Heart left ventricle (tissue), 13 donors: ENCODE measurements around the gene PEPD.

Experiments
- POLR2A ChIP-seq, 2 donors: fragments of 450-650 bp; IDR thresholded peaks; one replicate each; pipeline ENCODE4 v1.6.1; 2017; ENCODE audit warnings: antibody characterized with exemption in 2 of 2, mild to moderate bottlenecking in 2 of 2, moderate library complexity in 2 of 2
- TF ChIP-seq, protein P1 (sequence below), 12 donors: fragments of 200-600 bp; sonication (generic) in 4 of 12; IDR thresholded peaks; one replicate each; pipeline versions ENCODE4 v1.5.0 to v1.8.0; 2018 to 2022; ENCODE audit warnings: antibody characterized with exemption in 12 of 12, mild to moderate bottlenecking in 5 of 12
- donor health status: ischemic (EF 13 %, LVEDD 7.1; RV severe dilation, severe dysfunction).
- donor health status: DM: no; HTN: yes; CAD: no.
- donor health status: DM: no; HTN: no; CAD: no.
- donor health status: ischemic (EF 25% LVEDD 6.9; RV normal size, moderate dysfunction).
- donor health status: ischemic (EF 25% LVEDD 5.7; RV mildly dilated, moderate dysfunction).
- donor health status: ischemic (EF 35%, LVEDD 5.7; RV mildly dilated, moderate dysfunction).
- donor health status: nonischemic (EF 11% LVEDD 7.7; RV severe dilation, severe dysfunction).
- donor health status: DM: yes; HTN: yes; CAD: no.
- donor health status: PGD.
- donor health status: ischemic (EF 29% LVEDD 5.4; RV normal size, mild dysfunction).
- donor health status: nonischemic (EF 23%, LVEDD 6.1; RV moderate dilation, normal function).

DNA sequence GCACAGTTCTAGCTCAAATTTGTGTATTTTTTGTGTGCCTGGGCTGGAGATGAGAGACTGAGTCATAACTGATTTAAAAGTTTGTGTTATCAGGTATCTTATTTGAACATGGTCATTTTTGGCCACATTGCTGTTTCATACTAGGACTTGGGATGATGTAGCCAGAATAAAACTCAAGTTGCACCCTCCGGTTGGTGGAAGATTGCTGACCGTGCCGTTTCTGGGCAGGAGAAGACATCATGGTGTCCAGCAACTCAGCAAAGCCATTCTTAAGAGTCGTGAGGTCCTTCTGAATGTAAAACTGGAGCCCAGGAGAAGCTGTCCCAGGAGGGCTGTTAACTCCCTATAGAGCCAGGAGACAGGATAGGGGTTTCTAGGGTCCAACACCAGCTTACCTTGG, 140.5 kb downstream of the PEPD start:
- TF ChIP-seq, protein P1, sequence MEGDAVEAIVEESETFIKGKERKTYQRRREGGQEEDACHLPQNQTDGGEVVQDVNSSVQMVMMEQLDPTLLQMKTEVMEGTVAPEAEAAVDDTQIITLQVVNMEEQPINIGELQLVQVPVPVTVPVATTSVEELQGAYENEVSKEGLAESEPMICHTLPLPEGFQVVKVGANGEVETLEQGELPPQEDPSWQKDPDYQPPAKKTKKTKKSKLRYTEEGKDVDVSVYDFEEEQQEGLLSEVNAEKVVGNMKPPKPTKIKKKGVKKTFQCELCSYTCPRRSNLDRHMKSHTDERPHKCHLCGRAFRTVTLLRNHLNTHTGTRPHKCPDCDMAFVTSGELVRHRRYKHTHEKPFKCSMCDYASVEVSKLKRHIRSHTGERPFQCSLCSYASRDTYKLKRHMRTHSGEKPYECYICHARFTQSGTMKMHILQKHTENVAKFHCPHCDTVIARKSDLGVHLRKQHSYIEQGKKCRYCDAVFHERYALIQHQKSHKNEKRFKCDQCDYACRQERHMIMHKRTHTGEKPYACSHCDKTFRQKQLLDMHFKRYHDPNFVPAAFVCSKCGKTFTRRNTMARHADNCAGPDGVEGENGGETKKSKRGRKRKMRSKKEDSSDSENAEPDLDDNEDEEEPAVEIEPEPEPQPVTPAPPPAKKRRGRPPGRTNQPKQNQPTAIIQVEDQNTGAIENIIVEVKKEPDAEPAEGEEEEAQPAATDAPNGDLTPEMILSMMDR (IDR thresholded peaks at IDR 0.05), result no peak
- no peak for TF ChIP-seq POLR2A (IDR thresholded peaks at IDR 0.05)
